ENCODE data around the gene TBX5.

The TBX5 gene

DNA sequence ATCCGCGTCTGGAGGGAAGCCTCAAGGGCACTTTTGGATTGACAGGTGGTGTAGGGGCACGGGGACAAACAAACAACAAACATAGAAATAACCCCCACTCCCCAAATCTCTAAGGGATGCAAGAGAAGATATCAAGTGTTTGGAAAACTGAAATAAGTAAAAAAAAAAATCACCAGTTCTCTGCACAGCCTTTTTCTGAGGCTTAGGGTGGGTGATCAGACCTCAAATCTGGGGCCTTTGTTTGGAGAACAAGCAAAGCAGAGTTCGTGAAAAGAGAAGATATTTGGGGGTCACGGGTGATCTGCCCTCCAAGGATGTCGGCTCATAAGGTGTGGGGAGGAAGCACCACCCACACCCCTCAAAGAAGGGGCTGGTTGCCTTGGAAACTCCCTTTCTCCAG is 10.7 kb downstream of the TBX5 start:
- Histone ChIP-seq H2AFZ (no peak overlapping the region), H3K79me2 (no peaks in the 10 kb centered on the region), H3K4me2 (ENCODE audit: low read length) (no peak overlapping the region), H3K4me3 (ENCODE audit: low read depth, low read length) (no peak overlapping the region), H3K36me3 (ENCODE audit: control insufficient read depth, insufficient read depth, low read length) (no peaks in the 10 kb centered on the region), H3K9ac (no peak overlapping the region), H3K9me3 (ENCODE audit: control insufficient read depth, low read length) (no peaks in the 10 kb centered on the region), H3K27ac (no peak overlapping the region), H3K27me3 (ENCODE audit: control insufficient read depth, insufficient read depth, low read length) (peaks cover 7% of the 10 kb centered on the region), H3K4me1 (no peaks in the 10 kb centered on the region)
- TF ChIP-seq, protein P1, sequence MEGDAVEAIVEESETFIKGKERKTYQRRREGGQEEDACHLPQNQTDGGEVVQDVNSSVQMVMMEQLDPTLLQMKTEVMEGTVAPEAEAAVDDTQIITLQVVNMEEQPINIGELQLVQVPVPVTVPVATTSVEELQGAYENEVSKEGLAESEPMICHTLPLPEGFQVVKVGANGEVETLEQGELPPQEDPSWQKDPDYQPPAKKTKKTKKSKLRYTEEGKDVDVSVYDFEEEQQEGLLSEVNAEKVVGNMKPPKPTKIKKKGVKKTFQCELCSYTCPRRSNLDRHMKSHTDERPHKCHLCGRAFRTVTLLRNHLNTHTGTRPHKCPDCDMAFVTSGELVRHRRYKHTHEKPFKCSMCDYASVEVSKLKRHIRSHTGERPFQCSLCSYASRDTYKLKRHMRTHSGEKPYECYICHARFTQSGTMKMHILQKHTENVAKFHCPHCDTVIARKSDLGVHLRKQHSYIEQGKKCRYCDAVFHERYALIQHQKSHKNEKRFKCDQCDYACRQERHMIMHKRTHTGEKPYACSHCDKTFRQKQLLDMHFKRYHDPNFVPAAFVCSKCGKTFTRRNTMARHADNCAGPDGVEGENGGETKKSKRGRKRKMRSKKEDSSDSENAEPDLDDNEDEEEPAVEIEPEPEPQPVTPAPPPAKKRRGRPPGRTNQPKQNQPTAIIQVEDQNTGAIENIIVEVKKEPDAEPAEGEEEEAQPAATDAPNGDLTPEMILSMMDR (IDR thresholded peaks at IDR 0.05): no peak

DNA sequence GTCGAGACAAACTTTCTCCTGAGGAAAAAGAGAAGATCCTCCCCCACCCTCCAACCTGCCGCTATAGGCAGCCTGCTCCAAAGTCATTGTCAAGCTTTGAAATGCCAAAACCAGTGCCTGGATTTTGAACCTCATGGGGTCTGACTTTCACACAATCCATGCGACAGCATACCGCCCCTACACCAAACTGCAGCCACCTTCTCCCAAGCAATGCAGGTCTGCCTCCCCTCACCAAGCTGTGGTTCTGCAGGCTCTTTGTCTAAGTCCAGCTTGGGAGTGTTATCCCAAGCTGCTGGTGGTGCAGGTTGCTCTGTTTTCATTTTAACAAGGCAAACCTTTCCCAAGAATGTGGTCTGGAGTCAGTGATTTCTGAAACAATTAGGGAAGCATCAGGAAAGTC is 12.4 kb downstream of the TBX5 start:
- Histone ChIP-seq H2AFZ (no peak overlapping the region), H3K9ac (no peak overlapping the region), H3K79me2 (no peaks in the 10 kb centered on the region), H3K36me3 (ENCODE audit: control insufficient read depth, insufficient read depth, low read length) (no peaks in the 10 kb centered on the region), H3K9me3 (ENCODE audit: control insufficient read depth, low read length) (no peaks in the 10 kb centered on the region), H3K4me3 (ENCODE audit: low read depth, low read length) (no peak overlapping the region), H3K4me1 (no peaks in the 10 kb centered on the region), H3K27me3 (ENCODE audit: control insufficient read depth, insufficient read depth, low read length) (peaks cover 7% of the 10 kb centered on the region), H3K4me2 (ENCODE audit: low read length) (no peak overlapping the region), H3K27ac (no peak overlapping the region)
- TF ChIP-seq, protein P1 (IDR thresholded peaks at IDR 0.05): no peak

DNA sequence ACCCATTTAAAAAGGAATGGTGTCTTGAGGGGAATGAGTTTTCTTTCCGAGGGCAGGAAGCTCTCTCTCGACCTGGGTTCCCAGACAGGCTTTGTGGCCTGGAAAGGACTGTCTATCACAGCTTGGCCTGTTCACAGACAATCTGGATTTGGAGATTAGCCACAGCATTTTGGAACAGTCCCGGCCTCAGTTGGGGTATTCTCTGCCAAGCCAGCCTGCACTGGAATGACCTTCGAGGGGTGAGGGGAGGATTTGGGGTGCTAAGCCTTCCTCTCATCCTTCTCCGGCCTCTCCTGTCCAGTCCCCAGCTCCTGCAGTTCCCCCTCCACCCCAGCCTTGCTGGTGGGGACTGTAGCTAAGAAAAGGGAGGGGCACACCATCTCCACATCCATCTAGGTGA is 13.0 kb downstream of the TBX5 start:
- H3K36me3 ChIP-seq (ENCODE audit: control insufficient read depth, insufficient read depth, low read length): no peaks in the 10 kb centered on the region
- H3K4me2 ChIP-seq (ENCODE audit: low read length): no peak overlapping the region
- TF ChIP-seq, protein P1 (IDR thresholded peaks at IDR 0.05): no peak
- no peaks in the 10 kb centered on the region for H3K9me3 ChIP-seq (ENCODE audit: control insufficient read depth, low read length)
- no peak overlapping the region for H3K9ac ChIP-seq
- H2AFZ ChIP-seq: no peak overlapping the region
- no peak overlapping the region for H3K4me3 ChIP-seq (ENCODE audit: low read depth, low read length)
- H3K4me1 ChIP-seq: no peaks in the 10 kb centered on the region
- H3K79me2 ChIP-seq: no peaks in the 10 kb centered on the region
- H3K27me3 ChIP-seq (ENCODE audit: control insufficient read depth, insufficient read depth, low read length): peaks cover 5% of the 10 kb centered on the region
- no peak overlapping the region for H3K27ac ChIP-seq

DNA sequence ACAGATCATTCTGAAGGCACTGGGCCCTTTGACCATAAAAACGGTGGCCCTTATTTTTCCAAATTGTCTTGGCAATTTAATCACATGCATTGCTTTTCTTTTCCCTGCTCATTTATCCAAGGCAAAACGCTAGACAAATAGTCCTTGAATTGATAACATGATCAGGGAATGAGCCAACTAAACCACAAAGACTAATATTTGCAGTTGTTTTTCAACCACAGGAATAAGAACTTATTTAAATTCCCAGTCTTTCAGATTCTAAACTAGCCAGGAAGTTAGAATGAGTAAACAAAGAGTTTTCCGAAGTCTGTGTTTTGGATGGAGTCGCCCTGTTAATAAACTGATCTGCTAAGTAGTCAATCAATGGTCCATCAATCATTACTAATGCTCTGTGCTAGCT is 14.9 kb downstream of the TBX5 start:
- no peak overlapping the region for H2AFZ ChIP-seq
- H3K27ac ChIP-seq: no peak overlapping the region
- H3K9ac ChIP-seq: no peak overlapping the region
- TF ChIP-seq, protein P1 (IDR thresholded peaks at IDR 0.05): no peak
- H3K4me3 ChIP-seq (ENCODE audit: low read depth, low read length): no peak overlapping the region
- no peaks in the 10 kb centered on the region for H3K9me3 ChIP-seq (ENCODE audit: control insufficient read depth, low read length)
- H3K27me3 ChIP-seq (ENCODE audit: control insufficient read depth, insufficient read depth, low read length): peaks cover 4% of the 10 kb centered on the region
- no peaks in the 10 kb centered on the region for H3K79me2 ChIP-seq
- no peaks in the 10 kb centered on the region for H3K36me3 ChIP-seq (ENCODE audit: control insufficient read depth, insufficient read depth, low read length)
- H3K4me1 ChIP-seq: no peaks in the 10 kb centered on the region
- no peak overlapping the region for H3K4me2 ChIP-seq (ENCODE audit: low read length)

DNA sequence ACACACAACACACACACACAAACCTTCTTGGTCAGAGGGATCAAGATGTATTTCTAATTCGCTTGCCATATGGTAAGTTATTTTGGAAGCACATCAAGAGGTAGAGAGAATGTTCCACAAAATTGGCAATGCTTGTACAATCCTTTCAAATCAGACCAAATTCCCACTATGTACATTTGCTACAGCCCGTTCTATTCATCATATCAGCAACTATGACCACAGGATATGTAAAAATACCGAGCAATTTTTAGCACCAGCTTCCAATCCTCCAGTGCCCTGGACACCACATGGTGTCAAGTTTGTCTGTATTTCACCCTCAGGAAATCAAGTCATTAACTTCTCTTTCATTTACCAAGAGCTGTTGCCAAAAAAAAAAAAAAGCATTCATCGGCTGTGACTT is 21.2 kb downstream of the TBX5 start:
- no peak overlapping the region for H3K4me2 ChIP-seq (ENCODE audit: low read length)
- H3K36me3 ChIP-seq (ENCODE audit: control insufficient read depth, insufficient read depth, low read length): no peaks in the 10 kb centered on the region
- no peak overlapping the region for H3K4me3 ChIP-seq (ENCODE audit: low read depth, low read length)
- H3K4me1 ChIP-seq: no peaks in the 10 kb centered on the region
- no peak overlapping the region for H3K27ac ChIP-seq
- TF ChIP-seq, protein P1 (IDR thresholded peaks at IDR 0.05): no peak
- no peaks in the 10 kb centered on the region for H3K79me2 ChIP-seq
- no peaks in the 10 kb centered on the region for H3K9me3 ChIP-seq (ENCODE audit: control insufficient read depth, low read length)
- no peaks in the 10 kb centered on the region for H3K27me3 ChIP-seq (ENCODE audit: control insufficient read depth, insufficient read depth, low read length)
- no peak overlapping the region for H2AFZ ChIP-seq
- no peak overlapping the region for H3K9ac ChIP-seq

Data from parathyroid adenoma (tissue), 2 donors.